Kasumi-1 (cell line): ENCODE measurements around the gene CDKAL1.

Experiments
- DNase-seq, 2 experiments: peaks; one replicate each; lab custom pipeline; 2025; lab: John Stamatoyannopoulos, UW

CDKAL1 gene

DNA sequence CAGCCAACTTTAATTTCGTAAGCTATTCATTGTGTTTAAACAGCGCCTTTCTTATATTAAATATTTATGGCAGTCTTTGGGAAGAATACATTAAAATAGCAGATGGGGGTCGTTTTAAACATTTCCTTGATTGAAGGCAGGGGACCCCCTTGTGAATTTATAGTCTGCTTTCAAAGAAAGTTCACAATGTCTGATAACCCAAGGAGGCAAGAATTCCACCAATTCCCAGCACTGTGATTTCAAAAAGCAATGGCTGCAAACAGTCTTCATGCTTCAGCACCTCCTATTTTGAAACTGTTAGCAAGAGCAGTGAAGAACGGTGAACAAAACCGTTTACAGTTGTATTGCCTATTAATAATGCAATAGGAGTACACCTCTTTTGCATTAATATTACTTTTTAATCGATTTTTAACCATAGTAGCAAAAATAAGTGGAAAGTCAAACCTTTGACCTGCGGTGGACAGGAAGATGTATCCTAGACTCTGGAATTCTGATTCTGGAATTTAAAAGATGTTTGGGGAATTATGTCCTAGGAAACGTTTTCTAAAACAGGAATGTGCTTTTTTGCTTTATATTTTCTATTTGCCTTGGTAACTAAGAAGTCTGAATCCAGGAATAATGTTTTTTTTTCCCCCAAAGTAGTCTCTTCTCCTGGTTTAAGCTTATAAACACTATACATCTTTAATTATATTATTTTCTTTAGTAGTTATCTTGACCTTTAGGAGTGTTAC lies 393.0 kb downstream of the CDKAL1 start:
- no peak for DNase-seq

DNA sequence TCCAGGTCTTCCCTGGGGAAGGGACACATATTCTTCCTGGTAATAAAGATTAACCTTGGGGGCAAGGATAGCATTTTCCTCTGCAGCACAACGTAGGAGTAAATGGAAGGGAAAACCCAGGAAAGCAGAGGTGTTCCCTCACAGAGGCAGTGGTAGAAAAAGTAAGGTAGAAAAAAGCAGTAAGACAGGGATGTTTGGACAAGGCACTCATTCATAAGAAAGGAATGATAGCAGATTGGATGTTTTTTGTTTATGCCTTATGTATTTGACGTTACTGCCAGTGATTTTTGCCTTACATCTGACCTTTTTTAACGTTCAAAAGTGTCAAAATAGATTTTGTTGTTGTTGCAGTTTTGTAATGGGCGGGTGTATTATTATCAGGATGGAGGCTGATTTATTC lies 395.0 kb downstream of the CDKAL1 start:
- DNase-seq, result no peak

DNA sequence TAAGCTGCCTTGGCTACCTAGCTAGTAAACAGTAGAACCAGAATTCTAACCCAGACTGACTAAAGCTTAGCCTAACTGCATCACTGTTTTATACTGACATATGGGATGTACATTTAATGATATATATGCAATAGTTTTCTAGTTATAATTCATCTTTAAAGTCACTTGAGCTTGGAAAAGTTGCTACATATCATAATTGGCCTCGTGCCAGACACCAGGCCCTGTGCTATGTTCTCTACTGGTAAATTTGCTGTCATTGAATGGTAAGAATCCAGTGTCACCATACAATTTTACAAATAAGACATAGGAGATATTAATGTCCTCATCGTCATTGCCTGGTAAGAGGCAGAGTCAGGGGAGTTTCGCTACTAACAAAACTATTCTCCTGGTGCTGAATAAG lies 396.8 kb downstream of the CDKAL1 start:
- DNase-seq, result no peak

DNA sequence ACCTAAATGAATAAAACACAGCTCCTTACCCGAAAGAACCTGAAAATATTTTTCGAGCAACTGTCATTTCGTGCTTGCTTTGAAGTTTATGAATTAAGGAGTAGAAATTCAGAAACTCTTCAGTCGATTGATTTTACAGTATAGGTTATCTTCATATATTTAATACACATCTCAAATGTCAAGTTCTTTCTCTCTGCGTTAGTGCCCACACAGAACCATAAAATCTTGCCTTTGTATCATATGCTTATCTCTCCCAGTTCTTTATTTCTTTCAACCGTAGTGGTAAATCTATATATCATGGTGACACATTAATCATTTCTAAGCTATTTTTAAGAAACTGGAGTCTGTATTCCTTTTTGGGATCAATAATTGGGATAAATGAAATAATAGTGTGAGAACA lies 397.5 kb downstream of the CDKAL1 start:
- DNase-seq, result no peak

DNA sequence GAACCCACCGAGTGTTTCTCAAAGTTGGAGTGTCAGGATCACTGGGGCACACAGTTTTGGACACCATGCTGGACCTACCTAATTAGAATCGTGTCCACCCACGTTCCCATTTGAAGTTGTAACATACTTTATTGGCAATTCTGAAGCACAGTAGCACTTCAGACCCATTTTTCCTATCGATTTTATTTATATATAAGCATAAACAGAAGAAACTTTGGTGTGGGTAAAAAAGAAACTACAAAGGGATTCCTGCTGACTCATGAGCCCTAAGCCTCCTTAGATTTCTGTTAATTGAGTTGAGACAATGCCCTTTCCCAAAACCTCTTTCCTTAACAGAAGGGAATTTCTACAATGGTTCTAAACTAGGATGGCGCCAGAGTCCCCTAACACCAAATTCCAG lies 398.0 kb downstream of the CDKAL1 start:
- DNase-seq, result no peak

DNA sequence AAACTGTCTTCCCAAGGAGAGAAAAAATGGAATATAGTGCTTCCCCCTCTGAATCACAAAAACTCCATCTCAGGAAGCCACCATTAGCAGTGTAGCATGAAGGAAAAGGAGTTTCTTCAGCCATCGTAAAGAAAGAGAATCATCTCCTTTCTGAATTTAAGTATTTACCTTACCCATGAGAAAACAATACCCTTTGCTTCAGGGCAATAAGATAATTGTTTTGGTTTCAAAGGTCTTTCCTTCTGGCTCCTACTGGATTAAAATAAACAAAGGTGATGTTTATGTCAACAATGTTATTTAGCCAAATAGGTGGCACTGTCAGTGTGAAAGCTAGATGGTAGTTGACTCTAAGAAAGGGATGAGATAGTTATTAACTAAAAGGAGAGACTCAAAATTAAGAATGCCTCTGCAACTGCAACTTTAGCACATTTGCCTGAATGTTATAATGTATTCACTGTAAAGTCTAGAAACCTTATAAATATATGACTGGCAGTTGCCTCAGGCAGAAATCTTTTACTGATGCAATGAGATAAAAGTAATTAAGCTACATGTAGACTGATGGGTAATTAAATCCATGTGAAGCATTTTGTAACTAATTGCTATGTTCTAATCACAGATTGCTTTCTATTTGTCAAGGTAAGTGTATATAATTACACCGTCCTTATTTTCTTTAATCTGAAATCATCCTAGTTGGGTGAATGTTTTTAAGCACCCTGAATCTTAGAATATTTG lies 399.0 kb downstream of the CDKAL1 start:
- no peak for DNase-seq

- DNase-seq, result no peak
Observed at GRCh38 chr6:20936949-20937348, 402.7 kb downstream of the CDKAL1 start.

DNA sequence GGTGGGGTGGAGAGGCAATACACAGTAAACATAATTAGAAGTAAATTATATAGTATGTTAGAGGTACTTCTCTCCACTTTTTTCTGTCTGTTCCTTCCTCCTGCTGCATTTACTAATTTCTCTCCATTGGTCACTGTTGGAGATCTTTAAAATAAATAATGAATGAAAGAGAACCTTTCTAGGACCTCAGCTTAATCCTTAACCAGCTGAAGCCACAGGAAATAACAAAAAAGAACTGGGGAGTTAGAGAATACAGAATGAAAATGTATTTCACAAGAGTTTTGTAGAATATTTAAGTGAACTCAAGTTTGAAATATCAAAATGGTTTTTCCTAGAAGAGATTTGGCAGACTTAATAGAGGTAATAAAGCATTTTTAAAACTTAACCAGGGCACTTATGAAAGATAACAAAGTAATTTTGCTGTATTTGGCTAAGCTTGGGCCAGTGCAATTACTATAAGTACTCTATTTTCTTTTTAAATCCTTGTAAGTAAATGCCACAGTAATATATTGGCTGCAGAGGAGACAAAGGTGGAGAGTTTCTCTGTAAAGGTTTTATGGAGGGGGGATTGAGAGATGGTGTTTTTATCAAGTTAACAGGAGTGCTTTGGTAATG lies 405.0 kb downstream of the CDKAL1 start:
- DNase-seq, result no peak

DNA sequence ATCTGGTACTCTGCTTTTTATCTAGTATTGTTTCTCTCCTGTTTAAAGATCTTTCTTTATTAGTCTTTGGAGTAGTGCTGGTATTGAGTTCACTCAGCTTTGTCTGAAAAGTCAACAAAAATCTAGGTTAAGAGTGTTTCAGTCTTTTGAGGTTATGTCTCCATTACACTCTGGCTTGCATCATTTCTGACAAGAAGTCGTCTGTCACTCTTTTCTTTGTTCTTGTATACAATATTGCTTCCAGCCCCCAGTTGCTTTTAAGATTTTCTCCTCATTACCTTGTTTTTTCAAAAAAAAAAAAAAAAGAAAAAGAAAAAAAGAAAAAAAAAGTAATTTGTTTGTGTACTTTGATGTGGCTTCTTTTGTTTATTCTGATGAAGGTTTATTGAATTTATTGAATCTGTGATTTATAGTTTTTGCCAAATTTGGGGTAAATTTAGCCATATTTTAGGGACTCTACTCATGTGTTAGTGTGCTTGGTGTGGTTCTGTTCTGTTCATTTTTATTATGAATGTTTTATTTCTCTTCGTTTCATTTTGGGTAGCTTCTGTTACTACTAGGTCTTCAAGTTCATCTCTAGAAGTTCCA lies 408.9 kb downstream of the CDKAL1 start:
- DNase-seq, result no peak

GRCh38 chr6:20943922-20944321 lies 409.7 kb downstream of the CDKAL1 start:
- no peak for DNase-seq

GRCh38 chr6:20946022-20946421 lies 411.8 kb downstream of the CDKAL1 start:
- peak in 1 of 2 experiments; percentile 12 for DNase-seq

DNA sequence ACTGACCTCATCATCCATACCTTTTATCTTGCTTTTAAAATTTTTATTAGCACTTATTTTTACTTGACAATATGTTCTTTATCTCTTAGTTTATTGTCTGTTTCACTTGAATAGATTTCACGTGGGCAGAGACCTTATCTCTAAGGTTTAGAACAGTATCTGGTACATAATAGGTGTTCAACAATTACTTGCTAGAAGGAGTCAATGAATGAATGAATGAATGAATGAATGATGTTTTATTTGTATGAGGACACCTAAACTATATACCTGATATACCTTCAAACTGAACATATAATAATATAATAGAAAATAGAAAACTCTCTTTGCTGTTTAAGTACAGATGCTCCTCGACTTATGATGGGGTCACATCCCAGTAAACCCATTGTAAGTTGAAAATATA lies 412.6 kb downstream of the CDKAL1 start:
- no peak for DNase-seq

GRCh38 chr6:20947977-20948376 lies 413.7 kb downstream of the CDKAL1 start:
- no peak for DNase-seq

DNA sequence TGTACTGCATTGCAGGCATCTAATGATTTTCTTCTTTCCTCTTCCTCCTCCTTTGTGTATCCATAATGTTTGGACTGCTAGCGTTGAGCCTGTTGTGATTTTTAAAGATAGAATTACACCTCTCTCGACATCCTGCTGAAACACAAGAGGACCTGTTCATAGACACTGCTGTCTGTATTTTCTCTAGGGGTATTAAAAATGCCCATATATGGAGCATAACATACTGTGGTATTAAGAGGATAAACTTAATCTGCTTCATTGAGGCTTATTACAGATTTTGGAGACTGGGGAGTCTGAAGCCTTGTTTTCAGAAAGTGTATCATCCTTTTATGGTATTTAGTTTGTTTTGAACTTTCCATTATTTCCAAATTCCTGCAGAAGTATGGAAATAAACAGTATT lies 414.3 kb downstream of the CDKAL1 start:
- no peak for DNase-seq

- DNase-seq, result no peak
Observed at GRCh38 chr6:20949138-20949537, 414.9 kb downstream of the CDKAL1 start.

- no peak for DNase-seq
Observed at GRCh38 chr6:20952699-20953474, 418.6 kb downstream of the CDKAL1 start.

DNA sequence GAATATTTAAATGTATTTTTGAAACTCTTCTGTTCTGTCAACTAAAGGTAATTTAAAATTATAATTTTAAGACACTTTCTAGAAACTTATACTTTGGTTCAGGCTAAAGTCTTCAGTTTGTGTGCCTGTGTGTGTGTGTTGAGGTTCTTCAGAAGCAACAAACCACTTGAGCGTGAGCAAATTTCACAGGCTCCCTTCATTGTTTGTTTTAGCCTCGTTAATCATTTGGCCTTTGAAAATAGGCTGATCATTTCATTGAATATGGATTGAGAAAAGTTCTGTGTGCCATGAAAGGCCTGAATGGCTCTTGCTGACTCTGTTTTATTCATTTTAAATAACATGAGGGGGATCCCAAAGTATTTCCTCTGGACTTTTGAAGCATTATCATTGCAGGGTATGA lies 420.1 kb downstream of the CDKAL1 start:
- DNase-seq, result no peak

DNA sequence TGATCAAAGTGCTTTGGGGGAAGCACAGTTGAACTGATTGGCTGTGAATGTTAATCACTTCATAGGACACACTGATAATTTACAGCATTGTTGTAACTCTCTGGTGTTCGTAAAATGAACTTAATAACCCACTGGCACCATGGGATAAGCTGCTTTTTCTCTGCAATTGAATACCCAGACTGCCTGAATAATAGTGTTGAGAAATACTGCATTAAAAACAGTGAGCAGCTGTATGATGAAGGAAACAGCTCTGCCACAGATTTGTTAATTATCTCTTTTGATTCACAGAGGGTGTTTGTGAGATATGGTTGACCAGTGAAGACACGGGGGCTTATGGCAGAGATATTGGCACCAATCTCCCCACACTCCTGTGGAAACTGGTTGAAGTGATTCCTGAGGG lies 420.9 kb downstream of the CDKAL1 start:
- no peak for DNase-seq

GRCh38 chr6:20955751-20956150 lies 421.5 kb downstream of the CDKAL1 start:
- DNase-seq, result no peak

- DNase-seq, result no peak
Observed at GRCh38 chr6:20960067-20960466, 425.8 kb downstream of the CDKAL1 start.

- no peak for DNase-seq
Observed at GRCh38 chr6:20965276-20965675, 431.0 kb downstream of the CDKAL1 start.

DNA sequence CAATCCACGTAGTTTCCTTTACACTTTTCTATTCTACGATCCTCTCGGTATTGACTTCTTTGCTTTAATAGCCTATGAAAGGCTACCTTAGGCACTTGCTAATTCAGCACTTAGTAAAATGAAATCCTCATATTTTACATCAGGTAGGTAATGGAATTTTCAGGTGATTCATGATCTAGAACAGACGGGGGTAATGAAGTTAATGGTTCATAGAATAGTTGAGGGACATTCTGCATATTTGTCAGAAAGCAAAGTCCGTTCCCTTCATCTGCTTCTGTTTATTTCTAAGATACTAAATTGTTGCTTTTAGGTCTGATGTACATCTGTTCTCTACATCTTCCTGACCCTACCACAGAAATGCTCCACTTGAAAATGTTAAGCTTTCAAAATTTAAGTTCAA lies 431.7 kb downstream of the CDKAL1 start:
- DNase-seq, result no peak
